NB4 (cell line): ENCODE data around the gene ADAMTSL3.
"Not testable (repeated sequence)": the region's sequence is repeated elsewhere in the genome, so short reads cannot be mapped to it uniquely, and the experiment has no call there.

Source experiments
- POLR2A ChIP-seq: IDR thresholded peaks from 2 replicates; pipeline ENCODE4 v1.6.1; 2011; ENCODE audit warnings: mild to moderate bottlenecking; ENCODE audit not compliant: insufficient read length; ENCODE audit errors: extremely low read depth
- TF ChIP-seq, protein P1 (sequence below): IDR thresholded peaks from one replicate; pipeline ENCODE4 v1.5.1; 2012; ENCODE audit warnings: low read depth, low read length

DNA sequence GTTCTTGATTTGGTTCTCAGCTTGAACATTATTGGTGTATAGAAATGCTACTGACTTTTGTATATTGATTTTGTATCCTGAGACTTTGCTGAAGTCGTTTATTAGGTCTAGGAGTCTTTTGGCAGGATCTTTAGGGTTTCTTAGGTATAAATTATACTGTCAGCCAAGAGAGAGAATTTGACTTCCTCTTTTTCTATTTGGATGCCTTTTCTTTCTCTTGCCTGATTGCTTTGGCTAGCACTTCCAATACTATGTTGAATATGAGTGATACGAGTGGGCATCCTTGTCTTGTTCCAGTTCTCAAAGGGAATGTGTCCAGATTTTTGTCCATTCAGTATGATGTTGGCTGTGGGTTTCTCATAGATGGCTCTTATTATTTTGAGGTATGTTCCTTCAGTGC, 409.8 kb downstream of the ADAMTSL3 start:
- TF ChIP-seq, protein P1, sequence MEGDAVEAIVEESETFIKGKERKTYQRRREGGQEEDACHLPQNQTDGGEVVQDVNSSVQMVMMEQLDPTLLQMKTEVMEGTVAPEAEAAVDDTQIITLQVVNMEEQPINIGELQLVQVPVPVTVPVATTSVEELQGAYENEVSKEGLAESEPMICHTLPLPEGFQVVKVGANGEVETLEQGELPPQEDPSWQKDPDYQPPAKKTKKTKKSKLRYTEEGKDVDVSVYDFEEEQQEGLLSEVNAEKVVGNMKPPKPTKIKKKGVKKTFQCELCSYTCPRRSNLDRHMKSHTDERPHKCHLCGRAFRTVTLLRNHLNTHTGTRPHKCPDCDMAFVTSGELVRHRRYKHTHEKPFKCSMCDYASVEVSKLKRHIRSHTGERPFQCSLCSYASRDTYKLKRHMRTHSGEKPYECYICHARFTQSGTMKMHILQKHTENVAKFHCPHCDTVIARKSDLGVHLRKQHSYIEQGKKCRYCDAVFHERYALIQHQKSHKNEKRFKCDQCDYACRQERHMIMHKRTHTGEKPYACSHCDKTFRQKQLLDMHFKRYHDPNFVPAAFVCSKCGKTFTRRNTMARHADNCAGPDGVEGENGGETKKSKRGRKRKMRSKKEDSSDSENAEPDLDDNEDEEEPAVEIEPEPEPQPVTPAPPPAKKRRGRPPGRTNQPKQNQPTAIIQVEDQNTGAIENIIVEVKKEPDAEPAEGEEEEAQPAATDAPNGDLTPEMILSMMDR, result not testable (repeated sequence)
- TF ChIP-seq POLR2A, result not testable (repeated sequence)
